ENCODE data around the gene CFAP43.
A peak's percentile ranks its signal among the peaks of the same experiment; 100 is the strongest.
"Not testable (repeated sequence)": the region's sequence is repeated elsewhere in the genome, so short reads cannot be mapped to it uniquely, and the experiment has no call there.

The CFAP43 gene

GRCh38 chr10:104216631-104217030 is 15.5 kb downstream of the CFAP43 start:
- no peak for DNase-seq

- DNase-seq: peak; percentile 28
Observed at GRCh38 chr10:104209575-104210198, 22.5 kb downstream of the CFAP43 start.

GRCh38 chr10:104208730-104209129 is 23.4 kb downstream of the CFAP43 start:
- no peak for DNase-seq

GRCh38 chr10:104202231-104202630 is 29.9 kb downstream of the CFAP43 start:
- no peak for DNase-seq

- no peak for DNase-seq
Observed at GRCh38 chr10:104201636-104202035, 30.5 kb downstream of the CFAP43 start.

- no peak for DNase-seq
Observed at GRCh38 chr10:104199567-104199966, 32.6 kb downstream of the CFAP43 start.

- no peak for DNase-seq
Observed at GRCh38 chr10:104197364-104197763, 34.8 kb downstream of the CFAP43 start.

- no peak for DNase-seq
Observed at GRCh38 chr10:104195706-104196105, 36.5 kb downstream of the CFAP43 start.

GRCh38 chr10:104193787-104194186 is 38.4 kb downstream of the CFAP43 start:
- no peak for DNase-seq

- DNase-seq: no peak
Observed at GRCh38 chr10:104190695-104191094, 41.5 kb downstream of the CFAP43 start.

GRCh38 chr10:104183682-104184081 is 48.5 kb downstream of the CFAP43 start:
- DNase-seq: no peak

GRCh38 chr10:104174136-104174535 is 58.0 kb downstream of the CFAP43 start:
- DNase-seq: not testable (repeated sequence)

- DNase-seq: no peak
Observed at GRCh38 chr10:104170610-104171254, 61.4 kb downstream of the CFAP43 start.

- DNase-seq: no peak
Observed at GRCh38 chr10:104155591-104155990, 76.6 kb downstream of the CFAP43 start.

- DNase-seq: no peak
Observed at GRCh38 chr10:104151737-104152136, 80.4 kb downstream of the CFAP43 start.

GRCh38 chr10:104150139-104150538 is 82.0 kb downstream of the CFAP43 start:
- DNase-seq: no peak

- no peak for DNase-seq
Observed at GRCh38 chr10:104146882-104147281, 85.3 kb downstream of the CFAP43 start.

- DNase-seq: no peak
Observed at GRCh38 chr10:104144931-104145330, 87.2 kb downstream of the CFAP43 start.

- no peak for DNase-seq
Observed at GRCh38 chr10:104143829-104144228, 88.3 kb downstream of the CFAP43 start.

- DNase-seq: no peak
Observed at GRCh38 chr10:104142081-104142480, 90.1 kb downstream of the CFAP43 start.

GRCh38 chr10:104139221-104139620 is 92.9 kb downstream of the CFAP43 start:
- no peak for DNase-seq

GRCh38 chr10:104138131-104138530 is 94.0 kb downstream of the CFAP43 start:
- DNase-seq: no peak

- DNase-seq: no peak
Observed at GRCh38 chr10:104130041-104130440, 102.1 kb downstream of the CFAP43 start.

- DNase-seq: no peak
Observed at GRCh38 chr10:104128214-104128613, 104.0 kb downstream of the CFAP43 start.

- no peak for DNase-seq
Observed at GRCh38 chr10:104127411-104127810, 104.8 kb downstream of the CFAP43 start.
